Subcutaneous adipose tissue (tissue), 4 donors: ENCODE results near the gene EPHX1. TPM values are rescaled to one million over a fixed set of nuclear protein-coding genes. Genes with fewer than 3 reads are reported as not detected.

ENCODE experiments used
- total RNA-seq, 4 donors: library from RNA; depleted of rRNA; stranded (reverse); fragments of >200 nt; gene quantifications; one replicate each; pipeline ENCODE4 v1.1.0, GENCODE V29; 2016
- TF ChIP-seq, protein P1 (sequence below): fragments of 450-650 bp; IDR thresholded peaks from one replicate; pipeline ENCODE4 v1.5.1; 2016; ENCODE audit warnings: low read depth, mild to moderate bottlenecking, control low read depth, antibody characterized with exemption, moderate library complexity

Gene EPHX1
- total RNA-seq, 4 donors from 2014 or later, result 126 to 193 (median 153) TPM

DNA sequence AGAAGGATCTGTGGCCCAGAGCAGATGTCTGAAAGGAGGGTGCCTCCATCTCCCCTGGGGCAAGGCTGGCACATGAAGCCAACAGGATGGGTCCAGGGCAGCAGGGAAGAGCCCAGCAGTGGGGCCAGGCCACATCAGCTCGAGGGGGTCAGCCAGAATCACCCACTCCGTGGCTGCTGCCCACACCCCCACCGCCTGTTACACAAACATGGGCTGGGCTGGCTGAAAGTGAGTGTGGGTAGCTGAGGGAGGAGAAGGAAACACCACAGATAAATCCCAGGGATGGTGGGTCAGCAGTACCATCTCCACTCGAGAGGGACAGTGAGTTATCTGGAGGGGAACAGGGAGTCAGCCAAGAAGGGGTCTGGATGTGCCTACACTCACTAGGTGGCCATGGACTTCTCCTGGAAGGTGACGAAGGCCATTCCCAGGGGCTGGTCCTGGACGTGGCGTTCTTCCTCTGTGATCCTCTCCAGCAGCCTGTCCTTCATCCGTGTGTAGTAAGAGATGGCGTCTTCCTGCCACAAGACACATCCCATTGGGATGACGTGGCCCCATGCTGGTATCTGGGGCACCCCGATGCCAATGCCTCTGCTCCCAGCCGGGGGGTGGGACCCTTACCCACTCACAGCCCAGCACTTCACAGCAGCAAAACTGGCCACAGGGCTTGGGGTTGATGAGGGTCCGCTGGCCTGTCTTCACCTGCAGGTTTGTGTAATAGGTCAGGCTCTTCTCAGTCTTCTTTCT is 52.1 kb downstream of the EPHX1 start:
- TF ChIP-seq, protein P1, sequence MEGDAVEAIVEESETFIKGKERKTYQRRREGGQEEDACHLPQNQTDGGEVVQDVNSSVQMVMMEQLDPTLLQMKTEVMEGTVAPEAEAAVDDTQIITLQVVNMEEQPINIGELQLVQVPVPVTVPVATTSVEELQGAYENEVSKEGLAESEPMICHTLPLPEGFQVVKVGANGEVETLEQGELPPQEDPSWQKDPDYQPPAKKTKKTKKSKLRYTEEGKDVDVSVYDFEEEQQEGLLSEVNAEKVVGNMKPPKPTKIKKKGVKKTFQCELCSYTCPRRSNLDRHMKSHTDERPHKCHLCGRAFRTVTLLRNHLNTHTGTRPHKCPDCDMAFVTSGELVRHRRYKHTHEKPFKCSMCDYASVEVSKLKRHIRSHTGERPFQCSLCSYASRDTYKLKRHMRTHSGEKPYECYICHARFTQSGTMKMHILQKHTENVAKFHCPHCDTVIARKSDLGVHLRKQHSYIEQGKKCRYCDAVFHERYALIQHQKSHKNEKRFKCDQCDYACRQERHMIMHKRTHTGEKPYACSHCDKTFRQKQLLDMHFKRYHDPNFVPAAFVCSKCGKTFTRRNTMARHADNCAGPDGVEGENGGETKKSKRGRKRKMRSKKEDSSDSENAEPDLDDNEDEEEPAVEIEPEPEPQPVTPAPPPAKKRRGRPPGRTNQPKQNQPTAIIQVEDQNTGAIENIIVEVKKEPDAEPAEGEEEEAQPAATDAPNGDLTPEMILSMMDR, result no peak

DNA sequence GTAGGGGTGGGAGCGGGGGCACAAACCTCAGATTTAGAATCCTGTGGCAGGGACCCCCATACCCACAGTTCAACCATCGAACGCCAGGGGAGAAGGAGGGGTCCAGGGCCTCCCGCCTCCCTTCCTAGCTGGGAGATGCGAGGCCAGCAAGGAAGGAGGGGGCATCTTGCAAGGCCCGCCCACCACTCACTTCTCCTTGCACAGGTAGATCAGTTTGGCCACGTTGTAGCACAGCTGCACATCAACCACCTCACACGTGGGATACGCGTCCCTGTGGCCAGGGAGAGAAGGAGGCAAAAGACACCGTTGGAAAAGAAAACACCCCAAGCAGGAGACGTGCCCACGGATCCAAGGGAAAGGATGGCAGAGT is 52.6 kb downstream of the EPHX1 start:
- TF ChIP-seq, protein P1, result no peak

DNA sequence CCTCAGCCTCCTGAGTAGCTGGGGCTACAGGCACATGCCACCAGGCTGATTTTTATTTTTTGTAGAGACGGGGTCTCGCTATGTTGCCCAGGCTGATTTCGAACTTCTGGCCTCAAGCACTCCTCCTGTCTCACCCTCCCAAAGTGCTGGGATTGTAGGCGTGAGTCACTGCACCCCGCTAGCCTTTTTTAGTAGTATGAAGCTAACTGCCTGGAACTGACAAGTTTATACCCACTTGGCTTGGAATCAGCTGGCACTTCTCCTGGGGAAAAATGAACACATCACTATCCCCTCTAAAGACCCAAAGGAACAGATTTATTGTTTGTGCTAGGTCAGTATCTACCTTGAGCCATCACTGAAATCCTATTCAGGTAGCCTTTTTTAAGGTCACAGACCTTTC is 53.2 kb downstream of the EPHX1 start:
- TF ChIP-seq, protein P1, result no peak

DNA sequence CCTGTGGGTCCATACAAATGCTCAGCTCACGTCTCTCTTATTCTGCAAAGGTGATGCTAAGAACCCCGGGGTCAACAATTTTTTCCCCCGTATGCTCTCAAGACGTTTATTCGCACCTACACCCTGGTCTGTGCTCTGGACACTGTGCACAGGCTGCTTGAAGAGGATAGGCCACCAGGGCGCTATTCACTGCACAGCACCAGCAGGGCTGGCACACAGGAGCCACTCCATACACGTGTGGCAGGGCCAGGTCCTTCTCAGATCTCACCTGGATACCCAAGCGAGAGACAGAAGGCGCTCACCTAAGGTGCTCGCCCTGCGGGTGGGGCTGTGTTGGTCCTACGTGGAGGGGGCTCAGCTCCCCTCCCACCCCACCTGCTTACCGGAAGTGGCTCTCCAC is 55.6 kb downstream of the EPHX1 start:
- TF ChIP-seq, protein P1, result no peak

DNA sequence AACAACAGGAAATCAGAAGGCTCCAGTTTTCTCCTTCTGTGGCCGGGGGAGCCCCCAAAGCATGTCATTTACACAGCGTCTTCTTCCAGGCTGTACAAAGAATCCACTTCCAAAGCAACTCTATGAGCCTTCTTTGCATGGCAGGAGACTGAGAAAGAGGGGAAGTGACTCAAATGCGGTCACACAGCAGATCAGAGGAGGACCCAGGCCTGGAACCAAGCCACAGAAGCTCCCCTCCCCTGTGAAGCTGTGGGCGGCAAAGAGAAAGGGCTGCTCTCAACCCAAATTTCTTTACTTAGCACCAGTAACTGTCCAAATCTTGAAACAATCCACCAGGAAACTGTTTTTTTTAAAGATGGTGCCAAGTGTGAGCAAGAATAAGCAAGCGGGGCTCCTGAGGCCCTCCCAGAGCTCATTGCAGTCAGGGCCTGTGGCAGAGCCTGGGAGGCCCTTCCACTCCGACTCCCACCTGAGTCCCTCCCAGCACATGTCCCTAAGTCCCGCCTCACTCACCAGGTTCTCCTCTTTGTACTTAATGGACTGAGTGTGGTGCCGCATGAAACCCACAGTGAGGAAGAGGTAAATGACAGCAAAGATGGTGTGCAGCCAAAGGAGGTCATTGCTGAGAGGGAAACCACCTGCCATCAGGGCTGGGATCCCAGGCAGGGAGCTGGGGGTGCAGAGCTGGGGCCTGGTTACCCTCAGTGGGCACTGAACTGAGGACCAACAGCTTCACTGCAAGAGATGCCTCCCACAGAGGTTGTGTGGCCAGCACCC is 56.3 kb downstream of the EPHX1 start:
- TF ChIP-seq, protein P1, result no peak

DNA sequence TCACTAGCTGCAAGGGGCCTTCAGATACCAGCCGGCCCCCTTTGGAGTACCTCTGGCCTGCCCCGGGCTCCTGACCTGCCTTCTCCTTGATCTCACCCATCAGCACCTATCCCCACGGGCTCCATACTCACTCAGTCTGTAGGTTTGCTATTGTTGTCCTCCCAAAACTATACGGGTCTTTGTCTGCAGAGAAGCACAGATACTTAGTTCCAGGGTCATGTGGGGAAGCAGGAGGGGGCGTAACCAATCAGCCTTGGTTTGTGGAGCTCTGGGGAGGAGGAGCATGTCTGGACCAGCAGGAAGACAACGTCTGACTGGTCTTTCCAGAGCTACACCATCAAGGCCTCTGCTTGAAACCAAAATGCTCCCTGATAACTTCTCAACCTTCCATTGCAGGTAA is 57.1 kb downstream of the EPHX1 start:
- TF ChIP-seq, protein P1, result no peak

DNA sequence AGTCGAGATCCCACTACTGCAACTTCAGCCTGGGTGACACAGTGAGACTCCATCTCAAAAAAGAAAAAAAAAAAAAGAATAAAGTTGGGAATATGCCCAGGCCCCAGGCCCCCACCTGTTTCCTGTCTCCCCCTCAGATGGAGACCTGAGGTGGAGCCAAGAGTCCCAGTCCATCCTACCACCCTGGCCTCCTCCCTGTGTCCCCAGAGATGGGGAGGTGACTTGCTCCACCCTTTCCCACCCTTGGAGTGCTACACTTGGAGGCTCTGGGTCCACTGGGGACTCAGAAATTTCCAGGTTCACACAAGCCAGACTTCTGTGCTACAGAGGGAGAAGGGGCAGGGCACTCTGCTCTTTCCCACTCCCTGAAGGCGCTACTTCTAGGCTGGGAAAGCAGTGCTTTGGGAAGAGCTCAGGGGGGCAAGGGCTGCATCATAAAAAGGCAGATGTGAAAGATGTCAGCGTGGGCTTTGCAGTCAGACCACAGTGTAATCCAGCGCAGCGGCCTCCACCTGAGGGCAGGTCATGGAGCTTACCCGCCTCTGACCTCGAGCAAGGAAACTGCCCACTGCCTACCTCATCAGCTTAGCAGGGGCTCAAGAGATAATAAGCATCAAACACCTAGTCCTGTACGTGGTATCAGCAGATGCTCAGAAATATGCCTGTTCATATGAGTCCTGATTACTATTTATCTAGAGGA is 58.9 kb downstream of the EPHX1 start:
- TF ChIP-seq, protein P1, result no peak
